ENCODE results near the gene BEST1.

- TF ChIP-seq CTCF (IDR thresholded peaks at IDR 0.05; ENCODE audit: low read length) (no peak), EZH2 (IDR thresholded peaks at IDR 0.05; ENCODE audit: borderline replicate concordance, low read length) (no peak)
Measured at GRCh38 chr11:61956191-61957020, 6.3 kb downstream of the BEST1 start.

Measured in OCI-LY1 (cell line).